Measurements from ENCODE around the gene RNASEH2A. TPM values are rescaled to one million over a fixed set of nuclear protein-coding genes. Genes with fewer than 3 reads are reported as not detected.

RNASEH2A gene
- polyA plus RNA-seq, 1 of the 3 experiments (the other 2 are of a cell fraction) = 48.1 TPM

DNA sequence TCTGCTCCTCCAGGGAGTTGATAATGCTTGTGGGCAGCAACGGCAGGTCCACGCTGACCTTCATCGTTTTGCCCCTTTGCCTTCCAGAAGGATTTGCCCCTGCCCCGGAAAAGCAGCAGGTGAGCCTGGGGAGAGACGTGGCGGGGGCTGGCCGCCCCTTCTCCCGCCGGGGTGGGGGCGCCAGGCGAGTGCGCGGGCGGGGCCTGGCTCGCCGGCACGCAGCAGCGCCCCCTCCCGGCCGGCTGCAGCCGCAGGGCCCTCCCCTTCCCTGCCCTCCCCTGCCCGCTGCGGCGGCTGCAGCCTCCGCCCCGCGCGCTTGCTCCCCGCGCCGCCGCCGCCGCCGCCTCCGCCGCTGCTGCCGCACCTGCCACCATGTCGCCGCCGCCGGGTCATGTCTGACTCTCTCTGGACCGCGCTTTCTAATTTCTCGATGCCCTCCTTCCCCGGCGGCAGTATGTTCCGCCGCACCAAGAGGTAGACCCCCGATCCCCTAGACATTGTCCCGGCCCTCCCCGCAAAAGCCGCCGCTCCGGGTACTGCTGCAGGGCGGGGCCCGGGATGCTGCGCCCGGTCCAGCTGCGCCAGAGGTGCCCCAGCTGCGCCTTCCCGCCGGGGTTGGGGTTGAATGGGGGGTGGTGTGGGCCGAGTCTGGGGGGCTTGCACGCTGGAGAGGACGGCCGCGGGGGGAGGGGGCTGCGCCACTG, 31.9 kb downstream of the RNASEH2A start, which contains the start of gene MAST1:
TSS of gene MAST1 (plus strand) at position 334 of the 704 bp plus-strand sequence. CDS start at position 392, 58 bp downstream.
- Histone ChIP-seq H3K27ac (ENCODE audit: low read depth in 2 of 2, low read length in 1 of 2) (peak within 1 kb of the TSS in 1 of 2 experiments; percentile 76; a peak in 2 of 4 replicates), H3F3A (replicated peaks; ENCODE audit: insufficient read depth) (peaks cover 30% of the 10 kb centered on the region), H3K79me2 (ENCODE audit: insufficient read depth) (no peaks in the 10 kb centered on the region), H4K20me1 (ENCODE audit: insufficient read depth) (no peaks in the 10 kb centered on the region), H3K9me3 (no peaks in the 10 kb centered on the region), H3K9me2 (no peaks in the 10 kb centered on the region), H3K9ac (peak within 1 kb of the TSS; percentile 43; the same call in 1 of the 2 replicates), H3K27me3 (ENCODE audit: insufficient read depth) (no peaks in the 10 kb centered on the region), H3K4me2 (peak within 1 kb of the TSS; percentile 87), H2AFZ (ENCODE audit: low read depth) (peak within 1 kb of the TSS; percentile 85; the same call in 1 of the 2 replicates), H3K36me3 (replicated peaks in 1 of 2; ENCODE audit: control insufficient read depth in 1 of 2, insufficient read depth in 2 of 2, low read length in 1 of 2) (no peaks in the 10 kb centered on the region), H3K4me3 (ENCODE audit: low read depth in 2 of 2, low read length in 1 of 2) (peak within 1 kb of the TSS; percentile 73 to 81), H3K4me1 (ENCODE audit: control insufficient read depth in 1 of 2, insufficient read depth in 2 of 2, low read depth in 1 of 2, low read length in 1 of 2) (peaks cover under 1 to 47% of the 10 kb centered on the region in 2 experiments; a peak in 2 of 4 replicates)
- under 1% methylated on average over 19 of the region's 69 CpGs for WGBS (ENCODE audit: low lambda C conversion rate)
- DNase-seq = peak; percentile 94
- ChIA-PET CTCF (interaction anchor here (0.6 to 3.1 kb wide), 15 partner anchors 9 to 1691 kb away, joined by 3 to 19 read pairs (median 4); partner anchors contain the start of gene THSD8), POLR2A (interaction anchor here (1.3 kb wide), 1 partner anchor 52 kb away, joined by 4 read pairs; the partner anchor contains the start of gene GCDH)
- TF ChIP-seq MXI1 (IDR thresholded peaks at IDR 0.05; ENCODE audit: low read depth, low read length) (peak; percentile 51; the same call in 1 of the 2 replicates), RAD21 (IDR thresholded peaks at IDR 0.05; ENCODE audit: low read length) (peak; percentile 28; the same call in 1 of the 2 replicates), REST (IDR thresholded peaks at IDR 0.05; ENCODE audit: low read depth, low read length) (no peak), ZBTB33 (IDR thresholded peaks at IDR 0.05; ENCODE audit: borderline replicate concordance, low read depth) (no peak), NRF1 (IDR thresholded peaks at IDR 0.05; ENCODE audit: low read depth, low read length) (peak; percentile 12; the same call in 1 of the 2 replicates), SMC3 (IDR thresholded peaks at IDR 0.05; ENCODE audit: low read depth, low read length) (peak; percentile 11; the same call in 1 of the 2 replicates), ELF1 (IDR thresholded peaks at IDR 0.05) (no peak)
- TF ChIP-seq, protein P1, sequence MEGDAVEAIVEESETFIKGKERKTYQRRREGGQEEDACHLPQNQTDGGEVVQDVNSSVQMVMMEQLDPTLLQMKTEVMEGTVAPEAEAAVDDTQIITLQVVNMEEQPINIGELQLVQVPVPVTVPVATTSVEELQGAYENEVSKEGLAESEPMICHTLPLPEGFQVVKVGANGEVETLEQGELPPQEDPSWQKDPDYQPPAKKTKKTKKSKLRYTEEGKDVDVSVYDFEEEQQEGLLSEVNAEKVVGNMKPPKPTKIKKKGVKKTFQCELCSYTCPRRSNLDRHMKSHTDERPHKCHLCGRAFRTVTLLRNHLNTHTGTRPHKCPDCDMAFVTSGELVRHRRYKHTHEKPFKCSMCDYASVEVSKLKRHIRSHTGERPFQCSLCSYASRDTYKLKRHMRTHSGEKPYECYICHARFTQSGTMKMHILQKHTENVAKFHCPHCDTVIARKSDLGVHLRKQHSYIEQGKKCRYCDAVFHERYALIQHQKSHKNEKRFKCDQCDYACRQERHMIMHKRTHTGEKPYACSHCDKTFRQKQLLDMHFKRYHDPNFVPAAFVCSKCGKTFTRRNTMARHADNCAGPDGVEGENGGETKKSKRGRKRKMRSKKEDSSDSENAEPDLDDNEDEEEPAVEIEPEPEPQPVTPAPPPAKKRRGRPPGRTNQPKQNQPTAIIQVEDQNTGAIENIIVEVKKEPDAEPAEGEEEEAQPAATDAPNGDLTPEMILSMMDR (IDR thresholded peaks at IDR 0.05) = peak; percentile 60
- TF ChIP-seq, protein P2, sequence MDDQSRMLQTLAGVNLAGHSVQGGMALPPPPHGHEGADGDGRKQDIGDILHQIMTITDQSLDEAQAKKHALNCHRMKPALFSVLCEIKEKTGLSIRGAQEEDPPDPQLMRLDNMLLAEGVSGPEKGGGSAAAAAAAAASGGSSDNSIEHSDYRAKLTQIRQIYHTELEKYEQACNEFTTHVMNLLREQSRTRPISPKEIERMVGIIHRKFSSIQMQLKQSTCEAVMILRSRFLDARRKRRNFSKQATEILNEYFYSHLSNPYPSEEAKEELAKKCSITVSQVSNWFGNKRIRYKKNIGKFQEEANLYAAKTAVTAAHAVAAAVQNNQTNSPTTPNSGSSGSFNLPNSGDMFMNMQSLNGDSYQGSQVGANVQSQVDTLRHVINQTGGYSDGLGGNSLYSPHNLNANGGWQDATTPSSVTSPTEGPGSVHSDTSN (IDR thresholded peaks at IDR 0.05) = no peak

All from SK-N-SH (cell line).